Measurements from ENCODE around the gene AKIRIN2.
A peak's percentile ranks its signal among the peaks of the same experiment; 100 is the strongest.
"Not testable (repeated sequence)": the region's sequence is repeated elsewhere in the genome, so short reads cannot be mapped to it uniquely, and the experiment has no call there.

AKIRIN2 gene

GRCh38 chr6:87687893-87688292 is 14.1 kb downstream of the AKIRIN2 start:
- DNase-seq (ENCODE audit: low read depth): not testable (repeated sequence)

- DNase-seq (ENCODE audit: low read depth): no peak
Observed at GRCh38 chr6:87687296-87687695, 14.7 kb downstream of the AKIRIN2 start.

DNA sequence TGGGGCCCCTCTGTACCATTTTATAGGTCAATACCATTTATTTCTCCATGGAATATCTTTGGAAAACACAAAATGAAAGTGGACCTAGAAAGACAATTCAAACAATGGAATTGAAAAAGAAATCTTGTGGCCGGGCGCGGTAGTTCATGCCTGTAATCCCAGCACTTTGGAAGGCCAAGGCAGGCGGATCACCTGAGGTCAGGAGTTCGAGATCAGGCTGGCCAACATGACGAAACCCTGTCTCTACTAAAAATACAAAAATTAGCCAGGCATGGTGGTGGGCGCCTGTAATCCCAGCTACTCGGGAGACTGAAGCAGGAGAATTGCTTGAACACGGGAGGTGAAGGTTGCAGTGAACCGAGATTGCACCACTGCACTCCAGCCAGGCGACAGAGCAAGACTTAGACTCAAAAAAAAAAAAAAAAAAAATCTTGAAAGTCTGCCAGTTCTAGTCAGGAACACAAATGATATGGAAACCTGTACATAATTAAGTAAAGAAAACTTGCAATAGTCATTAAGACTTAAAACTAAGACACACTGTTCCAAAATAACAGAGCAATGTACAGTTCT is 15.3 kb downstream of the AKIRIN2 start:
- DNase-seq (ENCODE audit: low read depth): not testable (repeated sequence)

DNA sequence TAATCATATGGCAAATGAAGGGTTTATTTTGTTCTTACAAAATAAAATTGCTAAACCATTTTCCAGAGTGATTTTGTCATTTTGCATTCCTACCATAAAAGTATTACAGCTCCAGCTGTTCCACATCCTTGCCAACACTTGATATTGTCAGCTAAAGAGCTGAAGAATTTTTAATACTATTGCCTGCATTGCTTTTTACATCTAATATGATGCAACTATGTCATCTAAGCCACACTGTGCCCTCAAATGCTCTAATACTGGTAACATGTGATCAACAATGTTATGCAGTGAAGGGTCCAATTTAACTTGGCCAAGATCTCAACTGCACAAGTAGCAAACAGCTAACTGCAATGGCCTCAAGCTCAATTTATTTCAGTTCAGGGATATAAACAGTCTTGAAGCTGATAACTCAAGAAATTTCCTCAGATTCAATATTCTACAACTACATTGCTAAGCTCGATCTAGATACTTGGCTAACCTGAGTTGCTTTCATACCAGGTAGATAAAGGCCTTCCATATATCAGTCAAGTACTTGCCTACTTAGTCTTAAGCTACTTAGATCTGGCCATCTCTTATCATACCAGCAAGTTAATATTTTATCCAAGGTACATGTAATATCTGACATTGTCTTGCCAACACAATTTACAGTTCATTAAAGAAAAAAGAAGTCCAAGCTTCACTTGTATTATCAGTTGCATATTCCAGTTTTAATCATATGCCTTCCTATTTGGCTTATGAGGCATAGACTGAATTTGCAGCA is 17.0 kb downstream of the AKIRIN2 start:
- no peak for DNase-seq (ENCODE audit: low read depth)

DNA sequence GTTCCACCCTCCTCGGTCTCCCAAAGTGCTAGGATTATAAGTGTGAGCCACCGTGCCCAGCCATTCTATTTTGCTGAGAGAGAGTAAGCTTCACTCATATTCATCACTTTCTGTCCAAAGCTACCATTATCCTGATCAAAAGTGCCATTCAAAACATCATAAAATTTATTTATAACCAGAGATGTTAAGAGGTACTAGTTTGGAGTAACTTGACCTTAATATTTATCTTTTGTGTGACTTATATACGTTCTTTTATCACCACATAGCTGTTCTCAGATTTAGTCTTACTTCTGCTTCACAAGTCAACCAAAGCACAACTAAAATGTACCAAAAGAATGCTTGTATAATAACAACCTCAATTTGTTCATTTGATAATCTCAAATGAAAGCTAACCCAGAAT is 18.1 kb downstream of the AKIRIN2 start:
- DNase-seq (ENCODE audit: low read depth): no peak

- no peak for DNase-seq (ENCODE audit: low read depth)
Observed at GRCh38 chr6:87682310-87682709, 19.7 kb downstream of the AKIRIN2 start.

DNA sequence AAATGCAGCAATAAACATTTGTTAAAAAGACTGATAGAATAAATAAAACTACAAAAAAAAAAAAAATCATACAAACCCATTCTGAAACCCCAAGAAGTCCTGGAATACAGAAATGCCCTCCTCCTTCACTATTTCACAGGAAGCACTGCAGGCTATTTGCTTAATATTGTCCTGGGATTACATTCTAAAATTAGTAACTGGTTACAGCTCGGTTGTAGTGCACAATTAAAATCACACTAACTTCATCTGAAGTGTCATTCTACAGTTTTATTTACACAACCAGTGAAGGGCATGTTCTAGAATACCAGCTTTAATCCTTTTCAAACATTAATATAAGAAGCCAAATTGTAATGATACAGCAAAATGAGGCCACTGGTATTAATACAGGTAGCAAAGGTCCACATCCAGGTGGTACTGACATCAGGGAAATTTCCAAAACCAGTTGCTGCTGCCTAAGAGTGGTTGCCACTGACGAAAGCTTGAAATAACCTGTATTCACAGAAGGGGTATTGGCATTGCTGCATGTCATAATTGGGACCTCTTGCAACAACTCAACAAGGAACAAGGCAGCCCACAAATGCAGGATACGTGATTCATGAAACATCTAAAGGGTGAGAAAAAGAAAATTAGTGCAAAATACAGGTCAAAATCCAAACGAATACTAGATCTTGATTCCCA is 26.9 kb downstream of the AKIRIN2 start:
- no peak for DNase-seq (ENCODE audit: low read depth)

DNA sequence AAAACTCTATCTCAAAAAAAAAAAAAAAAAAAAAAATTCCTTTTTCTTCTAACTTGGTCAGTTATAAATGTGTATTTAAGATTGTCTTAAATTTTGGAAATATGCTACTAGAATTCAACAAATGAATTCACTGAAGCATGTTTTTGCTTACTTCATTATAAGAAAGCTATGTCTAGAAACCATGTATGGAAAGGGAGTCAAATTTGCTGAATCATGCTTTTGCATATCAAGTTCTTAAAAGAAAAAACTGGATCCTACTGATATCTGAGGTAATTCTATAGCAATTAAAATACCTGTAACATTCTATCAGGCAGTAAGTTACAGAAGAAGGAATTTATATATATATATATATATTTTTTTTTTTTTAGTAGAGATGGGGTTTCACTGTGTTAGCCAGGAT is 27.7 kb downstream of the AKIRIN2 start:
- DNase-seq (ENCODE audit: low read depth): no peak

DNA sequence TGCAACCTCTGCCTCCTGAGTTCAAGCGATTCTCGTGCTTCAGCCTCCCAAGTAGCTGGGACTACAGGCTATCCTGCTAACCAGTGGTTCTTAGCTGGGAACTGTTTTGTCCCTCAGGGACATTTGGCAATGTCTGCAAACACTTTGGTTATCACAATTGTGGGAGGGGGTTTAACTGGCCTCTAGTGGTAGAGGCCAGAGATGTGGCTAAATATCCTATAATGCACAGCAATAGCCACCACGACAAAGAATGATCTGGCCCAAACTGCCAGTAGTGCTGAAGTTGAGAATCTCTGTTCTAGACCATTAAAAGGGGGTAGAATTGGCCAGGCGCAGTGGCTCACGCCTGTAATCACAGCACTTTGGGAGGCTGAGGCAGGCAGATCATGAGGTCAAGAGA is 28.8 kb downstream of the AKIRIN2 start:
- DNase-seq (ENCODE audit: low read depth): no peak

DNA sequence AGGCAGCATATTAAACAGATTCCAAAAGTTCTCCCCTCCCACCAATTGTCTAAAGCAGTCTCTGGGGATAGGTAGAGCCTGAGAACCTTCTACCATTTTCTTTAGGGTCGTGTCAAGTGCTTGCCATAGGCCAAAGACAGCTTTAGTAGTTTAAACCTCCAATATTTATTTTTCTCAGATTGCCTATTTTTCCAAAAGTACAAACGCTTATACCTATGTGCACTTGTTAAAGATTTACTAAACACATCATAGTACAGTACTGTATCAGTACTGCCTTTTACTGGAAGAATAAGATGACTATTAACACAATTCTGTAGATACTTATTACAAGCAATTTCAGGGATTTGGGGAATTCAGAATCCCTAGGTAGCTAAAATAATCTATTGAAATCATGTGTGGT is 29.4 kb downstream of the AKIRIN2 start:
- no peak for DNase-seq (ENCODE audit: low read depth)

DNA sequence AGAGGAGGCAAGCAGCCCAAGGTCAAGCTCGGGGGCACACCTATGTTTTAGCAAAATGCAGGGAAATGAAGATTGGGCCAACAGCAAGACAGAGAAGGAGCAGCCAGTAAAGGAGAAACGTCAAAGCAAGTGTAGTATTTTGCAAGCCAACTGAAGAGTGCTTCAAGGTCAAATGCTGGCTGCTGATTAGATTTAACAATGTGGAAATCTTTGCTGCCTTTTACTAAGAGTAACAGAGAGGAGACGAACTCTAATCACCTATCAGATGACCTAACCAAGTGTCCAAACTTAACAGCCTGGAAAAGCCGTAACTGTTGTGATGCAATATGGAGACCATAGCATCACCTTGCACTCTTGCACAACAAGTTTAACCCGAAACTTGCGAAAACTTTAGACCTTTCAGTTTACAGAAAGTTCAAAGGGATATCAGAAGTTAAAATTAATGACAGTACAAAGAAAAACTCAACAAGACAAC is 30.4 kb downstream of the AKIRIN2 start:
- DNase-seq (ENCODE audit: low read depth): no peak

GRCh38 chr6:87670707-87671106 is 31.3 kb downstream of the AKIRIN2 start:
- DNase-seq (ENCODE audit: low read depth): no peak

DNA sequence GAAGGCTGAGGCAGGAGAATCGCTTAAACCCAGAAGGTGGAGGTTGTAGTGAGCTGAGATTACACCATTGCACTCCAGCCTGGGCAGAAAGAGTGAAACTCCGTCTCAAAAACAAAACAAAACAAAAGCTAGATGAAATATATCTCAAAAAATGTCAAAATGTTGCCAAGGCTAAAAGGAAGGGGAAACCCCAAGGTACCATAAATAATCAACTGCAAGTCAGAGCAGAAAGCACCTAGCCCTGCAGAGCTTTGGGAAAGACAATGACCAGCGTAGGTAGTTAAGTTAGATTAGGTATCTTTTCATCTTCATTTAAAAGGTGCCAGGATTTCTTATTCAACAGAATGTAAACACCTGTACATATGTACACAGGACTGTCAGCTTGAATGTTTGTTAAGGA is 33.0 kb downstream of the AKIRIN2 start:
- no peak for DNase-seq (ENCODE audit: low read depth)

DNA sequence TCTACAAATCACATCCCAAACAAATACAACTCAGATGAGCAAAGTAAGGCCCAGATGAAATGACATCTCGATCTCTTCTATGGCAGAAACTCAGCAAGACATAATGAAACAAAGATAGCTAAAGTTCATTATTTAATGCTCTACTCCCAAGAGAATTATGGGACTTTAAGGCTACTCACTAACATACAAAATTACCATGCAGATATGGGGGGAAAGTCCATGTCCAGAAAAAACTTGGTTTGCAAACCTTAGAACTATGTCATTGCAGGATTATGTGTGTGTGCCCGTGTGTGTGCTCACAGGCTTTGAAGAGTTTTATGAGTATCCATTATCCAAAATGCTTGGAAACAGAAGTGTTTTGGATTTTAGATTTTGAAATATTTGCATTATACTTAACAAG is 34.0 kb downstream of the AKIRIN2 start:
- DNase-seq (ENCODE audit: low read depth): no peak

GRCh38 chr6:87667032-87667431 is 35.0 kb downstream of the AKIRIN2 start:
- no peak for DNase-seq (ENCODE audit: low read depth)

- DNase-seq (ENCODE audit: low read depth): no peak
Observed at GRCh38 chr6:87664921-87665485, 37.0 kb downstream of the AKIRIN2 start.

- no peak for DNase-seq (ENCODE audit: low read depth)
Observed at GRCh38 chr6:87663434-87663833, 38.6 kb downstream of the AKIRIN2 start.

GRCh38 chr6:87661503-87661902 is 40.5 kb downstream of the AKIRIN2 start:
- DNase-seq (ENCODE audit: low read depth): no peak

DNA sequence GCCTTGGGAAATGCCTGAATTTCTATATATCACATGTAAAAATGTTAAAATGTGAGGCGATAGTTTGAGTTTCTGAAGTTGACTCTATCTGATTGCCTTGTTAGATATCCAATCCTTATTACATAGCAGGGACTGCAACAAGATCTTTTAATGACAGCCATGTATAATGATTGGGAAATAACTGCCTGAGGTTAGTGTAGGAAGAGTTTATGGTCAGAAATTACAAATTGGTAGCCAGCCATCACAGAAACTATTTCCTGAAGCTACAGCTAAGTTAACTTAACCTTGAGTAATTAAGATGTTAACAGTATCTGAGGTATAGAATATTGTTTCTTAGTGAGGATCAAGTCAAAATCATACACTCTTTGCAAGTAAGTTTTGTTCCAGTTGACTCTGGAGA is 41.0 kb downstream of the AKIRIN2 start:
- peak; percentile 39 for DNase-seq (ENCODE audit: low read depth)

- DNase-seq (ENCODE audit: low read depth): peak; percentile 55
Observed at GRCh38 chr6:87660226-87660911, 41.7 kb downstream of the AKIRIN2 start.

- no peak for DNase-seq (ENCODE audit: low read depth)
Observed at GRCh38 chr6:87658516-87658915, 43.5 kb downstream of the AKIRIN2 start.

GRCh38 chr6:87656857-87657256 is 45.2 kb downstream of the AKIRIN2 start:
- DNase-seq (ENCODE audit: low read depth): no peak
